HG02571 (cell line): ENCODE measurements around the gene RSBN1L.
"Not testable (repeated sequence)": the region's sequence is repeated elsewhere in the genome, so short reads cannot be mapped to it uniquely, and the experiment has no call there.

Source experiments
- ATAC-seq: cut with Tn5 transposase; IDR thresholded peaks from one replicate; pipeline ENCODE4 v1.9.1; 2021; ENCODE audit warnings: mild to moderate bottlenecking, moderate library complexity; ENCODE audit not compliant: unreplicated experiment

RSBN1L gene

GRCh38 chr7:77765481-77765880, 69.2 kb downstream of the RSBN1L start:
- no peak for ATAC-seq

- no peak for ATAC-seq
These were observed 69.9 kb downstream of the RSBN1L start for GRCh38 chr7:77765906-77766800.

- ATAC-seq, result no peak
These were observed 70.7 kb downstream of the RSBN1L start for GRCh38 chr7:77766801-77767605.

GRCh38 chr7:77770316-77770715, 74.1 kb downstream of the RSBN1L start:
- ATAC-seq, result no peak

- ATAC-seq, result no peak
These were observed 75.6 kb downstream of the RSBN1L start for GRCh38 chr7:77771901-77772300.

GRCh38 chr7:77778535-77778934, 82.3 kb downstream of the RSBN1L start:
- ATAC-seq, result no peak

GRCh38 chr7:77782383-77782782, 86.1 kb downstream of the RSBN1L start:
- no peak for ATAC-seq

GRCh38 chr7:77783111-77783510, 86.9 kb downstream of the RSBN1L start:
- ATAC-seq, result no peak

- no peak for ATAC-seq
These were observed 87.3 kb downstream of the RSBN1L start for GRCh38 chr7:77783545-77783944.

GRCh38 chr7:77784426-77784825, 88.2 kb downstream of the RSBN1L start:
- ATAC-seq, result not testable (repeated sequence)

GRCh38 chr7:77786018-77786417, 89.8 kb downstream of the RSBN1L start:
- no peak for ATAC-seq

- no peak for ATAC-seq
These were observed 90.5 kb downstream of the RSBN1L start for GRCh38 chr7:77786741-77787140.

GRCh38 chr7:77788327-77788902, 92.2 kb downstream of the RSBN1L start:
- ATAC-seq, result no peak

- no peak for ATAC-seq
These were observed 95.1 kb downstream of the RSBN1L start for GRCh38 chr7:77791336-77791735.

GRCh38 chr7:77791956-77792355, 95.7 kb downstream of the RSBN1L start:
- ATAC-seq, result no peak

GRCh38 chr7:77794000-77794399, 97.7 kb downstream of the RSBN1L start:
- ATAC-seq, result no peak

- ATAC-seq, result no peak
These were observed 99.8 kb downstream of the RSBN1L start for GRCh38 chr7:77796109-77796508.

GRCh38 chr7:77796960-77797359, 100.7 kb downstream of the RSBN1L start:
- no peak for ATAC-seq

GRCh38 chr7:77797734-77798393, 101.6 kb downstream of the RSBN1L start:
- peak; percentile 25 for ATAC-seq

GRCh38 chr7:77798394-77799077, 102.3 kb downstream of the RSBN1L start, which contains the start of the genes PHTF2 and TMEM60:
TSS of gene PHTF2 (plus strand) at chr7:77798773.
TSS of gene TMEM60 (minus strand) at chr7:77798434. CDS start at chr7:77794373, 4,061 bp downstream.
- peak; percentile 91 for ATAC-seq
